Measurements from ENCODE around the gene HHLA2. TPM values are rescaled to one million over a fixed set of nuclear protein-coding genes. Genes with fewer than 3 reads are reported as not detected.

HHLA2 gene
- total and polyA plus RNA-seq, 2 of the 8 experiments (the other 6 are each of a cell fraction or from before 2014, with no cell fraction given) = not detected

DNA sequence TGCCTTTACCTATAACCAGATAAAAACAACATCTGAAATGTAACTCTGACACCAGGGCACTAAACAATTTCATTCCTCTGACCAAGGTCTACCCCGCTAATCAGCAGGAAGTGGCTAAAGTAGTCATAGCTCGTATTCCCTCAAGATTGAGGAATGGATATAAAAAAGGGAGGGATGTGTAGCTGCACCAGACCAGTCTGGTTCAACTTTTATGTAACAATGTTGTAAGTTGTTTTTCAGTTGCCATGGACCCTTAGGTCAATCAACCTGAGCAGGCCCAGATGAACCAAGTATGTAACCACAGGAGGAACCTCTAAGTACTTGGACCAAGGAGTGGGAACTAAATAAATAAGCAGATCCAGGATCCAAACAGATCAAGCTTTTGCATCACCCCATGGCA, 45.7 kb upstream of the HHLA2 start:
- no peak overlapping the region for H3K14ac ChIP-seq (ENCODE audit: insufficient read length)
- H3K4me2 ChIP-seq (ENCODE audit: insufficient read depth in 1 of 2, low read depth in 2 of 2, low read length in 2 of 2) = no peak overlapping the region
- no peaks in the 10 kb centered on the region for H3K4me1 ChIP-seq (replicated peaks in 1 of 4; ENCODE audit: control insufficient read depth in 3 of 4, insufficient read depth in 4 of 4, low read length in 3 of 4)
- H4K8ac ChIP-seq (ENCODE audit: extremely low read depth, insufficient read depth, low read length) = no peak overlapping the region
- H2BK120ac ChIP-seq (replicated peaks; ENCODE audit: low read depth, low read length) = no peak overlapping the region
- H2BK12ac ChIP-seq (ENCODE audit: low read depth, low read length) = no peak overlapping the region
- no peaks in the 10 kb centered on the region for H3K9me3 ChIP-seq (ENCODE audit: insufficient read depth in 2 of 2, low read depth in 1 of 2, low read length in 1 of 2)
- TF ChIP-seq RFX5 (IDR thresholded peaks at IDR 0.05; ENCODE audit: borderline replicate concordance, low read depth, low read length) = no peak
- TF ChIP-seq SIN3A (conservative IDR thresholded peaks at IDR 0.05 in 1 of 2, IDR thresholded peaks at IDR 0.05 in 1 of 2; ENCODE audit: low read depth in 1 of 2, low read length in 2 of 2) = no peak
- no peak overlapping the region for H2BK5ac ChIP-seq (ENCODE audit: low read depth, low read length)
- H3K9ac ChIP-seq (replicated peaks in 1 of 4; ENCODE audit: extremely low read depth in 1 of 4, low read depth in 3 of 4, low read length in 3 of 4) = no peak overlapping the region
- no peaks in the 10 kb centered on the region for H3K36me3 ChIP-seq (ENCODE audit: control insufficient read depth in 2 of 4, insufficient read depth in 4 of 4, low read length in 3 of 4)
- H4K5ac ChIP-seq (ENCODE audit: insufficient read length, low read depth, low read length) = no peak overlapping the region
- FAIRE-seq = no peak
- H2AFZ ChIP-seq (ENCODE audit: low read length) = no peak overlapping the region; the same call in 1 of the 2 replicates
- no peak overlapping the region for H2AK5ac ChIP-seq (ENCODE audit: low read depth, low read length)
- H3K56ac ChIP-seq (replicated peaks; ENCODE audit: insufficient read length, low read depth, low read length) = no peak overlapping the region
- DNase-seq (ENCODE audit: low read depth in 1 of 2, low spot score in 2 of 2) = no peak
- no peaks in the 10 kb centered on the region for H3K79me1 ChIP-seq (ENCODE audit: low read depth, low read length)
- H4K20me1 ChIP-seq (replicated peaks in 1 of 2; ENCODE audit: control insufficient read depth in 1 of 2, insufficient read depth in 2 of 2, low read length in 2 of 2) = no peaks in the 10 kb centered on the region
- H3K4me3 ChIP-seq (ENCODE audit: extremely low read depth in 1 of 4, insufficient read depth in 2 of 4, low read depth in 3 of 4, low read length in 4 of 4) = no peak overlapping the region
- H3K18ac ChIP-seq (ENCODE audit: extremely low read depth, low read length) = no peak overlapping the region
- no peaks in the 10 kb centered on the region for H3K79me2 ChIP-seq (ENCODE audit: control insufficient read depth in 1 of 2, insufficient read depth in 2 of 2, low read length in 2 of 2)
- no peak overlapping the region for H2BK20ac ChIP-seq (ENCODE audit: low read length)
- no peak overlapping the region for H3K23ac ChIP-seq (ENCODE audit: insufficient read length)
- no peak overlapping the region for H4K91ac ChIP-seq (replicated peaks; ENCODE audit: insufficient read length, low read length)
- peaks cover 0 to 1% (median 0%) of the 10 kb centered on the region in 4 experiments; a peak in 1 of 7 replicates for H3K27me3 ChIP-seq (replicated peaks in 1 of 4; ENCODE audit: control insufficient read depth in 3 of 4, extremely low read depth in 1 of 4, insufficient read depth in 3 of 4, low read length in 3 of 4)
- ChIA-PET POLR2A (ENCODE audit: partially characterized antibody) (no interaction called here), CTCF (ENCODE audit: partially characterized antibody) (interaction anchor here (1.2 to 1.3 kb wide), 2 partner anchors 72 to 302 kb away, joined by 3 read pairs; no protein-coding TSS in a partner anchor)
- no peak overlapping the region for H3K27ac ChIP-seq (ENCODE audit: low read depth, low read length)
- no peak overlapping the region for H2BK15ac ChIP-seq (ENCODE audit: low read length)
- WGBS, 2 experiments (ENCODE audit: extremely low coverage in 1 of 2, insufficient coverage in 1 of 2, insufficient read length in 1 of 2, insufficient replicate concordance in 2 of 2, low coverage in 1 of 2, low lambda C conversion rate in 2 of 2, missing lambda C conversion rate in 1 of 2) = 97% methylated on average over 2 of the region's 2 CpGs; no CpG with 5 or more reads in 1 of the 2 experiments
- no peak overlapping the region for H3K4ac ChIP-seq (replicated peaks; ENCODE audit: insufficient read length, low read depth, low read length)
- no peaks in the 10 kb centered on the region for H3K23me2 ChIP-seq (ENCODE audit: low read depth, low read length)
